A549 (cell line): ENCODE results near the gene RADIL. TPM values are rescaled to one million over a fixed set of nuclear protein-coding genes. Genes with fewer than 3 reads are reported as not detected.

Source experiments
- ATAC-seq, 2 experiments: fragments of 200-7000 bp in 1 of 2; fragments of >200 bp in 1 of 2; cut with Nextera tagmentation in 1 of 2; cut with Tn5 transposase in 1 of 2; 3 replicates each; pipeline versions ENCODE4 v1.8.0 to v1.9.1; 2018 to 2020; ENCODE audit warnings: mild to moderate bottlenecking in 1 of 2, moderate library complexity in 1 of 2
- CTCF ChIA-PET: fragments of 300-600 bp; sonication (Branson Sonifier 250); formaldehyde crosslinking; extraction: SDS; loops from one replicate; lab custom pipeline; 2021; ENCODE audit warnings: antibody characterized with exemption, inconsistent platforms; lab: Yijun Ruan, JAX
- POLR2A ChIA-PET: fragments of 350-600 bp; formaldehyde crosslinking; extraction: SDS; loops from one replicate; lab custom pipeline; 2021; ENCODE audit warnings: antibody characterized with exemption, inconsistent platforms; lab: Yijun Ruan, JAX
- DNase-seq, 2 experiments: peaks; one replicate each; pipeline versions ENCODE4 v3.0.0 to v3.0.0-alpha.2; 2011 to 2016; ENCODE audit warnings: low read depth in 1 of 2, low spot score in 1 of 2
- FAIRE-seq: peaks from 2 replicates; lab custom pipeline; 2011; peaks lifted over from hg19 to GRCh38; lab: Jason Lieb, UNC
- H3K27ac ChIP-seq, 2 experiments: fragments of >200 bp; sonication (Bioruptor Twin); formaldehyde crosslinking; 3 replicates each; pipeline ENCODE4 v1.5.1; 2016 to 2017
- H3K4me1 ChIP-seq: fragments of >200 bp; sonication (Bioruptor Twin); formaldehyde crosslinking; 3 replicates; pipeline ENCODE4 v1.6.1; 2016
- H3K4me2 ChIP-seq: fragments of >200 bp; sonication (Bioruptor Twin); formaldehyde crosslinking; 3 replicates; pipeline ENCODE4 v1.6.1; 2016
- H3K4me3 ChIP-seq: fragments of >200 bp; sonication (Bioruptor Twin); formaldehyde crosslinking; 3 replicates; pipeline ENCODE4 v1.5.1; 2016
- H3K9me3 ChIP-seq: fragments of >200 bp; sonication (Bioruptor Twin); formaldehyde crosslinking; 3 replicates; pipeline ENCODE4 v1.6.1; 2016
- CBX2 ChIP-seq: fragments of 200-600 bp; sonication (generic); IDR thresholded peaks from 2 replicates; pipeline ENCODE4 v1.6.1; 2016; ENCODE audit warnings: low read depth, mild to moderate bottlenecking, borderline replicate concordance
- CBX8 ChIP-seq: fragments of 200-600 bp; sonication (generic); IDR thresholded peaks from 2 replicates; pipeline ENCODE4 v1.6.1; 2016
- CEBPB ChIP-seq, 2 experiments: fragments of >200 bp in 1 of 2; sonication (Bioruptor Twin) in 1 of 2; formaldehyde crosslinking in 1 of 2; IDR thresholded peaks; 2 replicates each; pipeline ENCODE4 v1.6.1; 2012 to 2016
- CHD4 ChIP-seq: fragments of 200-600 bp; sonication (generic); IDR thresholded peaks from 2 replicates; pipeline ENCODE4 v1.6.1; 2016; ENCODE audit warnings: antibody characterized with exemption, mild to moderate bottlenecking, borderline replicate concordance
- EP300 ChIP-seq, 2 experiments: fragments of >200 bp; sonication (Bioruptor Twin); formaldehyde crosslinking; IDR thresholded peaks; 2 replicates in 1 of 2; 3 replicates in 1 of 2; pipeline ENCODE4 v1.6.1; 2016 to 2017
- ESRRA ChIP-seq: fragments of 150-350 bp; IDR thresholded peaks from 2 replicates; pipeline ENCODE4 v1.6.1; 2014; ENCODE audit warnings: mild to moderate bottlenecking, low read length, borderline replicate concordance
- FOXS1 ChIP-seq: fragments of 250-450 bp; sonication (Bioruptor Pico); IDR thresholded peaks from 2 replicates; pipeline ENCODE4 v1.5.0; 2020; ENCODE audit warnings: mild to moderate bottlenecking, moderate library complexity
- HDAC2 ChIP-seq: fragments of 200-600 bp; sonication (generic); IDR thresholded peaks from 2 replicates; pipeline ENCODE4 v1.6.1; 2016
- HOXA7 ChIP-seq: fragments of 250-450 bp; sonication (Bioruptor Pico); IDR thresholded peaks from 2 replicates; pipeline ENCODE4 v1.5.0; 2020; ENCODE audit warnings: mild to moderate bottlenecking, moderate library complexity
- HOXB5 ChIP-seq: fragments of 250-450 bp; sonication (Bioruptor Pico); IDR thresholded peaks from 2 replicates; pipeline ENCODE4 v1.5.0; 2020; ENCODE audit warnings: mild to moderate bottlenecking, moderate library complexity
- JUNB ChIP-seq: fragments of >200 bp; sonication (Bioruptor Twin); formaldehyde crosslinking; IDR thresholded peaks from 2 replicates; pipeline ENCODE4 v1.6.1; 2016
- KDM1A ChIP-seq: fragments of 200-600 bp; sonication (generic); IDR thresholded peaks from 2 replicates; pipeline ENCODE4 v1.6.1; 2016; ENCODE audit warnings: low read depth, mild to moderate bottlenecking
- NFE2L2 ChIP-seq: fragments of 150-350 bp; conservative IDR thresholded peaks from 2 replicates; pipeline ENCODE4 v1.6.1; 2014; ENCODE audit warnings: low read length
- NR3C1 ChIP-seq: fragments of >200 bp; sonication (Bioruptor Twin); formaldehyde crosslinking; IDR thresholded peaks from 3 replicates; pipeline ENCODE4 v1.6.1; 2017
- RAD21 ChIP-seq, 2 experiments: fragments of >200 bp in 1 of 2; sonication (Bioruptor Twin) in 1 of 2; formaldehyde crosslinking in 1 of 2; IDR thresholded peaks in 1 of 2; conservative IDR thresholded peaks in 1 of 2; 2 replicates in 1 of 2; 3 replicates in 1 of 2; pipeline ENCODE4 v1.6.1; 2012 to 2018; ENCODE audit warnings: inconsistent platforms in 1 of 2
- RFX5 ChIP-seq: fragments of 450-650 bp; IDR thresholded peaks from 2 replicates; pipeline ENCODE4 v1.7.1; 2014; ENCODE audit warnings: antibody characterized with exemption, mild to moderate bottlenecking, moderate library complexity
- SMC3 ChIP-seq: fragments of >200 bp; sonication (Bioruptor Twin); formaldehyde crosslinking; IDR thresholded peaks from 3 replicates; pipeline ENCODE4 v1.6.1; 2018; ENCODE audit warnings: inconsistent platforms
- SREBF2 ChIP-seq: fragments of 450-650 bp; IDR thresholded peaks from 2 replicates; pipeline ENCODE4 v1.6.1; 2014; ENCODE audit warnings: mild to moderate bottlenecking, moderate library complexity
- ZNF302 ChIP-seq: fragments of 250-450 bp; sonication (Bioruptor Pico); IDR thresholded peaks from 2 replicates; pipeline ENCODE4 v1.9.0; 2021; ENCODE audit warnings: inconsistent platforms, mild to moderate bottlenecking, moderate library complexity
- ZSCAN20 ChIP-seq: fragments of 250-450 bp; sonication (Bioruptor Pico); IDR thresholded peaks from 2 replicates; pipeline ENCODE4 v1.8.0; 2022; ENCODE audit warnings: mild to moderate bottlenecking, moderate library complexity
- WGBS: methylation state at CpG from one replicate; pipeline ENCODE4 v1.1.6; 2017; ENCODE audit errors: missing lambda C conversion rate; 5-methylcytosine and 5-hydroxymethylcytosine counted together
- polyA plus RNA-seq, 4 experiments: library from polyadenylated mRNA; depleted of rRNA in 3 of 4; stranded (reverse); fragments of >200 nt; fragmentation: RNase III in 1 of 4; extraction: RNeasy Plus Mini Kit Qiagen cat#74134 plus additional on column Dnase treatment in 1 of 4; gene quantifications; 2 replicates in 3 of 4; 3 replicates in 1 of 4; pipeline ENCODE4 v1.2.3, GENCODE V29; 2011 to 2017
- TF ChIP-seq, protein P1 (sequence below): fragments of 250-450 bp; sonication (Bioruptor Pico); IDR thresholded peaks from 2 replicates; pipeline ENCODE4 v1.5.0; 2021; ENCODE audit warnings: mild to moderate bottlenecking, moderate library complexity, borderline replicate concordance
- TF ChIP-seq, protein P2 (sequence below): IDR thresholded peaks from 2 replicates; pipeline ENCODE4 v1.6.1; 2012; ENCODE audit warnings: low read depth, borderline replicate concordance
- TF ChIP-seq, protein P3 (sequence below): fragments of >200 bp; sonication (Bioruptor Twin); formaldehyde crosslinking; IDR thresholded peaks from 2 replicates; pipeline ENCODE4 v1.6.1; 2016
- TF ChIP-seq, protein P4 (sequence below): fragments of 450-650 bp; IDR thresholded peaks from 2 replicates; pipeline ENCODE4 v1.6.1; 2014; ENCODE audit warnings: antibody characterized with exemption
- TF ChIP-seq, protein P5 (sequence below): fragments of 250-450 bp; sonication (Bioruptor Pico); IDR thresholded peaks from 2 replicates; pipeline ENCODE4 v1.5.0; 2020; ENCODE audit warnings: low read depth, mild to moderate bottlenecking, moderate library complexity
- TF ChIP-seq, protein P6 (sequence below): IDR thresholded peaks from 2 replicates; pipeline ENCODE4 v1.6.1; 2012
- TF ChIP-seq, protein P7 (sequence below): fragments of >200 bp; sonication (Bioruptor Twin); formaldehyde crosslinking; IDR thresholded peaks from 3 replicates; pipeline ENCODE4 v1.6.1; 2016

Gene RADIL
- polyA plus RNA-seq, 2 of the 4 experiments (the other 2 are of a cell fraction) = 1.0 to 1.1 TPM

DNA sequence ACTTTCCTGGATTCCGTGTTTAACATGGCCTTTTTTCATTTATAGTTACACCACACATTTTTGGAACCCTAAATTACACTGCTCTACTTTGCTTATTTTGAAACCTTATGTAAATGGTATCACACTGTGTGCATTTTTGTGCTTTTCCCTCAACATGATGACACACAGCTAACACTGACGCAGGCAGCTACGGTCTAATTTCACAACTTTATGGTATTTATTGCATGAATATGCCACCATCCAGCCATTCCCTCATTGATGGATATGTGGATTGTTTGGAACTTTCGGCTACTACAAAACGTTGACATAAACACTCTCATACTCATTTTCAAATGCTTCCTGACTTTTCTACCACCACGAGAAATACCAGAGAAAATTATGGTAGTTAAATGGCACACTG is 28.6 kb downstream of the RADIL start (continued):
- TF ChIP-seq, protein P1, sequence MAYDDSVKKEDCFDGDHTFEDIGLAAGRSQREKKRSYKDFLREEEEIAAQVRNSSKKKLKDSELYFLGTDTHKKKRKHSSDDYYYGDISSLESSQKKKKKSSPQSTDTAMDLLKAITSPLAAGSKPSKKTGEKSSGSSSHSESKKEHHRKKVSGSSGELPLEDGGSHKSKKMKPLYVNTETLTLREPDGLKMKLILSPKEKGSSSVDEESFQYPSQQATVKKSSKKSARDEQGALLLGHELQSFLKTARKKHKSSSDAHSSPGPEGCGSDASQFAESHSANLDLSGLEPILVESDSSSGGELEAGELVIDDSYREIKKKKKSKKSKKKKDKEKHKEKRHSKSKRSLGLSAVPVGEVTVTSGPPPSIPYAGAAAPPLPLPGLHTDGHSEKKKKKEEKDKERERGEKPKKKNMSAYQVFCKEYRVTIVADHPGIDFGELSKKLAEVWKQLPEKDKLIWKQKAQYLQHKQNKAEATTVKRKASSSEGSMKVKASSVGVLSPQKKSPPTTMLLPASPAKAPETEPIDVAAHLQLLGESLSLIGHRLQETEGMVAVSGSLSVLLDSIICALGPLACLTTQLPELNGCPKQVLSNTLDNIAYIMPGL (CRISPR knock-in tag) = no peak
- no peak for TF ChIP-seq ZSCAN20 (CRISPR knock-in tag)
- TF ChIP-seq NR3C1 = no peak
- TF ChIP-seq NFE2L2 = no peak

DNA sequence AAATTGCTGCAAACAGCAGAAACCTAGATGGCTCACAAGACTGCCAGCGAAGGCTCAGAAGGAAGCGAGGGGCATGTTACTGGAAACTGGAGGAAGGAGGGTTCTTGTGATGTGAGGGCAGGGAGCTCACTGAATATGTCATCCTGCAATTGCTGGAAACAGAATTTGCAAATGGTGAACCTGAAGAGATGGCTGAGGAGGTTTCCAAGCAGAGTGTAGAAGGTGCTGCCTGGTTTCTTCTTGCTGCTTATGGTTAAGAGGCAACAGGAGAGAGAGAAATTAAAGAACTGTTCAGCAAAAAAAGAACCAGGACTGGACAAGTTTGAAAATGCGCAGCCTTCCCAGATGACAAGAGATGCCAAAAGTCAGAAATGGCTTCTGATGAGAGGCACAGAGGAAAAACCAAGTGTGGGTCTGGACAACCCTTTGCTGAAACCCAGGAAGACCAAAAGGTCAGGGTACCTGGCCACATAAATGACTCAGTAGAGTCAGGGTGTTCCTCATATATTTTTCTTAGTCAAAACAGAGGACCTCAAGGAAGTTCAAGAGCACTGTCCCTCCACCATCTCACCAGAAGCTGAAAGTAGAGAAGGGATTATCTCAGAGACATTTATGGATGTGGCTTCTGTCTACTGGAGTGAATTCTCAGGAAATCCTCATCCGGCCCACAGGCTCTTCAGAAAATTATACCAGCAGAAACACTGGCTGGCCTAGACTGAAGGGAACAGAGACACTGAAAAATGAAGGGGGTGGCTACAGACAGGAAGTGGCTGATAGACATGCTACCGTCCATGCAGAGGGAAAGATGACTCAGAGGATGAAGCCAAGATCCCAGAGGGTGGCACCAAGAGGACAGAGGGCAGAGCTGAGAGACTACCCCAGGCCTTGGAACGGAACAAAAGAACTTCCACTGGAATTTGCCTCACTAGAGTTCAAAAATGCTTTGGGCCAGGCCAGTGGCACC is 31.8 kb downstream of the RADIL start:
- CTCF ChIA-PET = interaction anchor here (0.8 to 3.1 kb wide), 3 partner anchors 10 to 322 kb away, joined by 3 to 9 read pairs (median 8); partner anchors contain the start of gene RADIL
- Histone ChIP-seq H3K4me1 (no peaks in the 10 kb centered on the region), H3K9me3 (no peaks in the 10 kb centered on the region), H3K4me2 (no peak overlapping the region), H3K27ac (no peak overlapping the region)
- FAIRE-seq (no peak), ATAC-seq (peak in 1 of 2 experiments; percentile 30; a peak in 1 of 6 replicates), DNase-seq (no peak)
- POLR2A ChIA-PET = no interaction called here
- 74% methylated on average over 6 of the region's 6 CpGs for WGBS
- TF ChIP-seq, protein P2, sequence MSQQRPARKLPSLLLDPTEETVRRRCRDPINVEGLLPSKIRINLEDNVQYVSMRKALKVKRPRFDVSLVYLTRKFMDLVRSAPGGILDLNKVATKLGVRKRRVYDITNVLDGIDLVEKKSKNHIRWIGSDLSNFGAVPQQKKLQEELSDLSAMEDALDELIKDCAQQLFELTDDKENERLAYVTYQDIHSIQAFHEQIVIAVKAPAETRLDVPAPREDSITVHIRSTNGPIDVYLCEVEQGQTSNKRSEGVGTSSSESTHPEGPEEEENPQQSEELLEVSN = no peak
- TF ChIP-seq RAD21 (conservative IDR thresholded peaks at IDR 0.05 in 1 of 2, IDR thresholded peaks at IDR 0.05 in 1 of 2) = no peak
- TF ChIP-seq RFX5 = no peak
- no peak for TF ChIP-seq HDAC2
- TF ChIP-seq HOXB5 (CRISPR knock-in tag) = no peak
- no peak for TF ChIP-seq ESRRA
- TF ChIP-seq, protein P3, sequence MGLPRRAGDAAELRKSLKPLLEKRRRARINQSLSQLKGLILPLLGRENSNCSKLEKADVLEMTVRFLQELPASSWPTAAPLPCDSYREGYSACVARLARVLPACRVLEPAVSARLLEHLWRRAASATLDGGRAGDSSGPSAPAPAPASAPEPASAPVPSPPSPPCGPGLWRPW = no peak
- no peak for TF ChIP-seq EP300 (IDR thresholded peaks at IDR 0.05)
- no peak for TF ChIP-seq ZSCAN20 (CRISPR knock-in tag)
- no peak for TF ChIP-seq FOXS1
- no peak for TF ChIP-seq CBX8
- TF ChIP-seq ZNF302 = no peak
- TF ChIP-seq, protein P4, sequence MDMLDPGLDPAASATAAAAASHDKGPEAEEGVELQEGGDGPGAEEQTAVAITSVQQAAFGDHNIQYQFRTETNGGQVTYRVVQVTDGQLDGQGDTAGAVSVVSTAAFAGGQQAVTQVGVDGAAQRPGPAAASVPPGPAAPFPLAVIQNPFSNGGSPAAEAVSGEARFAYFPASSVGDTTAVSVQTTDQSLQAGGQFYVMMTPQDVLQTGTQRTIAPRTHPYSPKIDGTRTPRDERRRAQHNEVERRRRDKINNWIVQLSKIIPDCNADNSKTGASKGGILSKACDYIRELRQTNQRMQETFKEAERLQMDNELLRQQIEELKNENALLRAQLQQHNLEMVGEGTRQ = no peak
- no peak for TF ChIP-seq JUNB
- TF ChIP-seq, protein P1 (CRISPR knock-in tag) = no peak
- TF ChIP-seq, all 56 proteins: peak for 0
- H3K4me3 ChIP-seq = no peak overlapping the region

DNA sequence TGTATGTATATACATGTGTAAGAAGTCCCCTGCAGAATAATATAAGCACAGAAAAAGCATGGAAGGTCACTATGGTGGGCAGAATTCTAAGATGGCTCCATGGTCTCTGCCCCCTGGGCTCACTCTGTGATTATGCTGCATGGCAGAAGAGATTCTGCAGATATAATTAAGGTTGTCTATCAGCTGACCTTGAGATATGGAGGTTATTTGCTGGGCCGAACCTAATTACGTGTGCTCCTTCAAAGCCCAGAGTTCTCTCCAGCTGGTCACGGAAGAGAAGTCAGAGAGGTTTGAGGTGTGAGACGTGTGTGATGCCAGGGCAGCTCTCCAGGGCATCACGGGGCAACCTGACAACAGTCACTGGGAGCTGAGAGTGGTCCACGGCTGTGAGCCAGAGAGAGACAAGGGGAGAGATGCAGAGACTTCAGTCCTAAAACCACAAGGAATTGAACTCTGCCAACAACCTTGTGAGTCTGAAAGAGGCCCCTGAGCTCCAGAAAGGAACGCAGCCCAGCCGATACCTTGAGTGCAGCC is 33.2 kb downstream of the RADIL start:
- ATAC-seq (no peak), FAIRE-seq (no peak), DNase-seq (no peak)
- TF ChIP-seq SREBF2 (no peak), SMC3 (no peak), RFX5 (no peak), KDM1A (no peak), CEBPB (IDR thresholded peaks at IDR 0.05) (no peak), NFE2L2 (no peak), CHD4 (no peak), CBX2 (no peak), HOXB5 (CRISPR knock-in tag) (no peak), HOXA7 (CRISPR knock-in tag) (no peak)
- TF ChIP-seq, protein P5, sequence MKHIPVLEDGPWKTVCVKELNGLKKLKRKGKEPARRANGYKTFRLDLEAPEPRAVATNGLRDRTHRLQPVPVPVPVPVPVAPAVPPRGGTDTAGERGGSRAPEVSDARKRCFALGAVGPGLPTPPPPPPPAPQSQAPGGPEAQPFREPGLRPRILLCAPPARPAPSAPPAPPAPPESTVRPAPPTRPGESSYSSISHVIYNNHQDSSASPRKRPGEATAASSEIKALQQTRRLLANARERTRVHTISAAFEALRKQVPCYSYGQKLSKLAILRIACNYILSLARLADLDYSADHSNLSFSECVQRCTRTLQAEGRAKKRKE (CRISPR knock-in tag) = no peak
- TF ChIP-seq, protein P6, sequence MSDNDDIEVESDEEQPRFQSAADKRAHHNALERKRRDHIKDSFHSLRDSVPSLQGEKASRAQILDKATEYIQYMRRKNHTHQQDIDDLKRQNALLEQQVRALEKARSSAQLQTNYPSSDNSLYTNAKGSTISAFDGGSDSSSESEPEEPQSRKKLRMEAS = no peak
- TF ChIP-seq, protein P7, sequence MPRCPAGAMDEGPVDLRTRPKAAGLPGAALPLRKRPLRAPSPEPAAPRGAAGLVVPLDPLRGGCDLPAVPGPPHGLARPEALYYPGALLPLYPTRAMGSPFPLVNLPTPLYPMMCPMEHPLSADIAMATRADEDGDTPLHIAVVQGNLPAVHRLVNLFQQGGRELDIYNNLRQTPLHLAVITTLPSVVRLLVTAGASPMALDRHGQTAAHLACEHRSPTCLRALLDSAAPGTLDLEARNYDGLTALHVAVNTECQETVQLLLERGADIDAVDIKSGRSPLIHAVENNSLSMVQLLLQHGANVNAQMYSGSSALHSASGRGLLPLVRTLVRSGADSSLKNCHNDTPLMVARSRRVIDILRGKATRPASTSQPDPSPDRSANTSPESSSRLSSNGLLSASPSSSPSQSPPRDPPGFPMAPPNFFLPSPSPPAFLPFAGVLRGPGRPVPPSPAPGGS = no peak
- ChIA-PET CTCF (interaction anchor here (1.2 to 3.1 kb wide), 5 partner anchors 9 to 324 kb away, joined by 3 to 9 read pairs (median 4); partner anchors contain the start of gene PAPOLB), POLR2A (no interaction called here)
- Histone ChIP-seq H3K9me3 (no peaks in the 10 kb centered on the region), H3K4me3 (no peak overlapping the region), H3K4me1 (no peaks in the 10 kb centered on the region), H3K4me2 (no peak overlapping the region), H3K27ac (no peak overlapping the region)
- 85% methylated on average over 8 of the region's 8 CpGs for WGBS
